Measurements from ENCODE around the gene E4F1.
"Not testable (repeated sequence)": the region's sequence is repeated elsewhere in the genome, so short reads cannot be mapped to it uniquely, and the experiment has no call there.

Gene E4F1

DNA sequence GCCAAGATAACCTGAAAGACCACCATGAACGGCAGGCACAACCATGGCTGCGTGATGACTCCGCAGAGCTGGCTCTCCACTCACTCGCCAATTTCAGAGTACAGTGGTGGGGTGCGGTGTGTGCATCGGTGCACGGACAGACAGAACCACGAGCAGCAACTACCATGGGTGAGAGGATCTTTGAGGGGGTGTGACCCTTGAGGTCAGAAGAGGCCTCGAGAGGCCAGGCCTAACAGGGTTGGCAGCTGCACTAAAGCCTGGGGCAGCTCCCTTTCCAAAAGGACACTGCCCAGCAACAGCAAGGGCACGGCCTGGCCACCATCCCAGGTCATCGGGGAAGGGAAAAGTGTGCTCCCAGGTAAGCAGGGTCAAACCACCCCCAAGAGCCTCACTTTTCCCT is 29.9 kb downstream of the E4F1 start:
- H3K27ac ChIP-seq: no peak overlapping the region
- TF ChIP-seq, protein P1, sequence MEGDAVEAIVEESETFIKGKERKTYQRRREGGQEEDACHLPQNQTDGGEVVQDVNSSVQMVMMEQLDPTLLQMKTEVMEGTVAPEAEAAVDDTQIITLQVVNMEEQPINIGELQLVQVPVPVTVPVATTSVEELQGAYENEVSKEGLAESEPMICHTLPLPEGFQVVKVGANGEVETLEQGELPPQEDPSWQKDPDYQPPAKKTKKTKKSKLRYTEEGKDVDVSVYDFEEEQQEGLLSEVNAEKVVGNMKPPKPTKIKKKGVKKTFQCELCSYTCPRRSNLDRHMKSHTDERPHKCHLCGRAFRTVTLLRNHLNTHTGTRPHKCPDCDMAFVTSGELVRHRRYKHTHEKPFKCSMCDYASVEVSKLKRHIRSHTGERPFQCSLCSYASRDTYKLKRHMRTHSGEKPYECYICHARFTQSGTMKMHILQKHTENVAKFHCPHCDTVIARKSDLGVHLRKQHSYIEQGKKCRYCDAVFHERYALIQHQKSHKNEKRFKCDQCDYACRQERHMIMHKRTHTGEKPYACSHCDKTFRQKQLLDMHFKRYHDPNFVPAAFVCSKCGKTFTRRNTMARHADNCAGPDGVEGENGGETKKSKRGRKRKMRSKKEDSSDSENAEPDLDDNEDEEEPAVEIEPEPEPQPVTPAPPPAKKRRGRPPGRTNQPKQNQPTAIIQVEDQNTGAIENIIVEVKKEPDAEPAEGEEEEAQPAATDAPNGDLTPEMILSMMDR (conservative IDR thresholded peaks at IDR 0.05): no peak

DNA sequence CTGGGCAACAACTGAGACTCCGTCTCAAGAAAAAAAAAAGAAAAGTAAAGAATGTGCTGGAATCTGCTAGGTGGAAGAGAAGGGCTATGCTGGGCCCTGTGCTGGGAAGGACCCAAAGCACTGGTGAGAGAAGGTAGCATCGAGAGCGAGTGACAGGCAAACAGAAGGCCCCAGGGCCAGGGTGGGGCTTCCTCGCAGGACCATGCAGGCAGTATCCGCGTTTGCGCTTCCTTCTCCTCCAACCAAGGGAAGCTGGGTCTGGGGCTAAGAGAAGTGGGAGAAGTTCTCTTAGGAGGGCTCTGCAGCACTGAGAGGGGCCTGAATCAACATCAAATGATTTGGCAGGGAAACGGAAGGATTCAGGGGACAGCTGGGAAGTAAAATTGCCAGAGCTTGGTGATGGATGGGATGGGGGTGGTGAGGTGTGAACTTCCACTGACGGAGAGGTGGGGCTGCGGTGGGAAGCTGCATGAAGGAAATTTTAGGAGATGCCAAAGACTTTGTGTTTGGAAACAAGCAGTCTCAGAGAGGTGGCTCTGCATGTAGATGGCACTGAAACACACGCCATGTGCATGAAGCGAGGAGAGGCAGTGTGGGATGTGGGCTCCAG is 33.2 kb downstream of the E4F1 start:
- no peak overlapping the region for H3K27ac ChIP-seq
- TF ChIP-seq, protein P1 (conservative IDR thresholded peaks at IDR 0.05): no peak

DNA sequence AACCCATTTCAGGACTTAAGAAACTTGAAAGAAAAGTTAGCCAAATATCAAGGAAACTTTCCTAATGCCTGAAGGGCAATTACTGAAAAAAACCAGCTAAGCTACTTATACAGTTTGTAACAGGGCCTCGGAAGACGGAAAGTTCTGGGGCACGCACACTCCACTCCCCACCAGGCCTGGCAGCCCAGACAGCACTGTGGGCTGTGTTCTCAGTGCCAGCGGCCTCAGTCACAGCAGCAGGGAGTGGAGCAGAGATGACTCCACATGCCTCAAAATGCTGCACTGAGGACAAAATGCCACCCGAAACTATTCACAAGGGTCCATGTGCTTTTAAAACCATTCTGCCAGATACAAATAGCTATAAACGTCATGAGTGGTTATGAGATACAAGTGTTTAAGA is 34.3 kb downstream of the E4F1 start:
- TF ChIP-seq, protein P1 (conservative IDR thresholded peaks at IDR 0.05): no peak
- no peak overlapping the region for H3K27ac ChIP-seq

DNA sequence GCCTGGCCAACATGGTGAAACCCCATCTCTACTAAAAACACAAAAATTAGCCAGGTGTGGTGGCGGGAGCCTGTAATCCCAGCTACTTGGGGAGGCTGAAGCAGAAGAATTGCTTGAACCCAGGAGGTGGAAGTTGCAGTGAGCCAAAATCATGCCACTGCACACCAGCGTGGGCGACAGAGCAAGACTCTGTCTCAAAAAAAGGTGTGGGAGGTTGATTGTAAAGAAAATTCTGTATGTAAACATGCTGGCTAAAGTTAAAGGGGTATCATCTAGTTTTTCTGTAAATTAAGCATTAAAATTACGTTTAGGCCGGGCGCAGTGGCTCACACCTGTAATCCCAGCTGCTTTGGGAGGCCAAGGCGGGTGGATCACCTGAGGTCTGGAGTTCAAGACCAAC is 35.1 kb downstream of the E4F1 start:
- peak overlapping the region; percentile 60; the same call in 1 of the 2 replicates for H3K27ac ChIP-seq

DNA sequence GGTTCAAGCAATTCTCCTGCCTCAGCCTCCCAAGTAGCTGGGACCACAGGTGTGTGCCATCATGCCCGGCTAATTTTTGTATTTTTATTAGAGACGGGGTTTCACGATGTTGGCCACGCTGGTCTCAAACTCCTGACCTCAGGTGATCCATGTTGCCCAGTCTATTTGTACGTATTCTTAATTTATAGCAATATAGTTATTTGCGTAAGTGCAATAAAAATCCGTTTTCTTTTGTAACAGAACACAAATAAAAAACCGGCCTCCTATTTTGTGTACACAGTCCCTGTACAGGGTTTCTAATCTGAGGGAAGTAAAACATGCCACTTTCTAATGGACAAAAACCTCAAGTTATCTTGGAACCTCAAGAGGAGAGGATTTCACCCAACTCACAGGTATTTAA is 36.9 kb downstream of the E4F1 start:
- TF ChIP-seq, protein P1 (conservative IDR thresholded peaks at IDR 0.05): no peak
- peak overlapping the region; percentile 60 for H3K27ac ChIP-seq

DNA sequence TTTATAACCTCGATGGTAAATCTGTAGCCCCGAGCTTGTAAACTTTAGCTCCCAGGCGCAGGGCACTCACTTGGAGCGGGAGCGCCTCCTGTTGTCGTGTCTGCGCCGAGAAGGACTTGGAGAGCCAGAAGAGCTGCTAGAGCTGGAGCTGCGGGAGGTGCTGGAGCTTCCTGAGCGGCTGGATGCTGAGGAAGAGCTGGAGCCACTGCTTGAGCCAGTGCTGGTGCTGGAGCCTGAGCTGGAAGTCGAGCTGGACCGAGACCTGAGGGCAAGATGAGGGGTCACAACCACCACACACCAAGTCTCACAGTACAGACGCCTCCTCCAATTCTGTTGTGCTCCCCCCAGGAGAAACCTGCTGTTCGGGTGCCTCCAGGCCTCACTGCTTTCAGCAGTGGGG is 39.6 kb downstream of the E4F1 start:
- H3K27ac ChIP-seq: not testable (repeated sequence)

DNA sequence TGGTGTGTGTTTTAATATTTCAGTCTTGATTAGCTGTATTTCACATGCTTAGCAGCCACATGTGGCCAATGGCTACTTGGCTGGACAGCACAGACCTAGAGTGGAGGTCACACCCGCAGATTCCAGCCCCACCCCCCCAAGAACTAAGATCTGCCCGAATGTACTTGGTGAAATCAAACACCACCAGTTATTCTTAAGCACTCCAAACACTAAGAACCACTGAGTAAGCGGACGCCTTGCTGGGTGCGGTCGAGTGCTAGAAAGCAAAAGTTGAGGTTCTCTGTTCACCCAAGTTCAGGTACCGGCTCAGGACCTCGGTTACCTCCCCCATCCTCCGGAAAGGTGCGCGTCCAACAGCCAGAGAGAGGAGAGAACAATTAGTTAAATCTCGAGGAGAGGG is 43.5 kb downstream of the E4F1 start:
- peak overlapping the region; percentile 82; the same call in 1 of the 2 replicates for H3K27ac ChIP-seq

DNA sequence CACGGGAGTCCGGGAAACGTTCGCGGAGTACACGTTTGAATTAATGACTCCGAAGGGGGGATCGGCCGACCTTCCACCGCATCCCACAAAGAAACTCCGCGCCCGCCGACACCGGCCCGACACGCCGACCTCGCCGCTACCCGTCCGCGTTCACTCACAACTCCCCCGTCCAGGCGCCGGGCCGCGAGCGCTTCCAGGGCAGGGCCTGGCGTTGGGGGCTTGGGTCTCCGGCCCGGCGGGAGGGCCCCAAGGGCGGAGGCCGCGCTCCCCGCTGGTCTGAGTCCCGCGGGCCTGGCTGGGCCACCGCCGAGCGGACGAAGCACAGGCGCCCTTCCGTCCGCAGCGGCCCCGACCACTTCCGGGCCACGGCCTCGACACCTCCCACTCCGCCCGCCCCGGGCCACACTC is 44.1 kb downstream of the E4F1 start:
- peak overlapping the region; percentile 82 for H3K27ac ChIP-seq

DNA sequence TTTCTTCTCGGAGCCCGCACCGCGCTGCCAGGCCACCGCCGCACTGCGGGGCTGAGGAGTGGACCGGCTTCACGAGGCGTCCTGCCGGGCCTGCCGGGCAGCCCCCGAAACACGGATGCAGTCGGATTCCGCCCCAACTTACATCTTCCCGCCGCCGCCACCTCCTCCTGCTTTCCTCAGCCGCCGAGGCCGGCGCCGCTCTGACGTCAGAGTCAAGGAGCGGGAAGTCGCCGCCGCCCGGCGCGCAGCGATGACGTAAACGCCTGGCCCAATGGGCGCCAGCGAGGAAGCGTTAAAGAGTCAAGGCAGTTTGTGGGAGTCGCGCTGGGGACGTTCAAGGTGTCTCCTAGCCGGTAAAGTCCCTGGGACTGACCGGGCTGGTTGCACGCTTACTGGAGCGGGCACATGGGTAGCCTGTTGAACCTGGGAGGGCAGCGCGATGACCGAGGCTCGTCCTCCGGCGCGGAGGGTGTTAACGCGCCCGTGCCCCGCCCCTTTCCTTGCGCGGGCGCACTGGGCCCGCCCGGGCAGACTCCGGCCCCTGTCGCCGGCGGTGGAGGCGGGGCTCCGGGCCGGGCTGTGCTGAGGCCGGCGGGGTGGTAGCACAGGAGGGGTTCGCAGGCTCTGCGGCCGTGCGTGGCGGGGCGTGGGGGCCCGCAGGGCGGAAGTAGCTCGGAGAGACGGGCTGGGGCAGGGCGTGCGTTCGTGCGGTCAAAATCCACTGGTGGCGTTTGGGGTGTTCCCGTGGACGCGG is 44.7 kb downstream of the E4F1 start, which contains the start of gene RNPS1:
Gene RNPS1, minus strand, starts transcription at position 214 of the 754 bp plus-strand sequence. CDS start 3,483 bp downstream, outside the sequence.
- peak within 1 kb of the TSS; percentile 82 for H3K27ac ChIP-seq
- TF ChIP-seq, protein P1 (conservative IDR thresholded peaks at IDR 0.05): no peak
